Measurements from ENCODE around the gene CLEC11A.

The CLEC11A gene

DNA sequence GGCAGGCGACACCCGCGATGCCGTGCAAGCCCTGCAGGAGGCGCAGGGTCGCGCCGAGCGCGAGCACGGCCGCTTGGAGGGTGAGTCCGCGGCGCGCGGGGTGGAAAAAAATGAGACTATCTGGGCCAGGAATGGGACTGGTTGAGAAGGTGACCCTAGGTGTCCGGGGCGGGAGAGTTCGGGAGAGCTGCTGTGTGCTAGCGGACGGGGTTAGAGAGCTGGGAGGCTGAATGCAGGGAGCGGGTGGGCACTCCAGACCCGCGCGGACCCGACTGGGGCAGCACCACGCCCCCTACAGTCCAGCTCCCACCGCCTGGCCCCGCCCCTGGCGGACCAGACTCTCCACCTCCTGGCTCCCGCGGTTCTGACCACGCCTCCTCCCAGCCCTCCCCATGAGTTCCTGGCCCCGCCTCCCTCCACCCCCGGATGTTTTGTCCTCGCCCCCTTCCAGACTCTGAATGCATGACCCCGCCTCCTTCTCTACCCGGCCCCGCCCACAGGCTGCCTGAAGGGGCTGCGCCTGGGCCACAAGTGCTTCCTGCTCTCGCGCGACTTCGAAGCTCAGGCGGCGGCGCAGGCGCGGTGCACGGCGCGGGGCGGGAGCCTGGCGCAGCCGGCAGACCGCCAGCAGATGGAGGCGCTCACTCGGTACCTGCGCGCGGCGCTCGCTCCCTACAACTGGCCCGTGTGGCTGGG lies 1.5 kb downstream of the CLEC11A start:
- TF ChIP-seq, protein P1, sequence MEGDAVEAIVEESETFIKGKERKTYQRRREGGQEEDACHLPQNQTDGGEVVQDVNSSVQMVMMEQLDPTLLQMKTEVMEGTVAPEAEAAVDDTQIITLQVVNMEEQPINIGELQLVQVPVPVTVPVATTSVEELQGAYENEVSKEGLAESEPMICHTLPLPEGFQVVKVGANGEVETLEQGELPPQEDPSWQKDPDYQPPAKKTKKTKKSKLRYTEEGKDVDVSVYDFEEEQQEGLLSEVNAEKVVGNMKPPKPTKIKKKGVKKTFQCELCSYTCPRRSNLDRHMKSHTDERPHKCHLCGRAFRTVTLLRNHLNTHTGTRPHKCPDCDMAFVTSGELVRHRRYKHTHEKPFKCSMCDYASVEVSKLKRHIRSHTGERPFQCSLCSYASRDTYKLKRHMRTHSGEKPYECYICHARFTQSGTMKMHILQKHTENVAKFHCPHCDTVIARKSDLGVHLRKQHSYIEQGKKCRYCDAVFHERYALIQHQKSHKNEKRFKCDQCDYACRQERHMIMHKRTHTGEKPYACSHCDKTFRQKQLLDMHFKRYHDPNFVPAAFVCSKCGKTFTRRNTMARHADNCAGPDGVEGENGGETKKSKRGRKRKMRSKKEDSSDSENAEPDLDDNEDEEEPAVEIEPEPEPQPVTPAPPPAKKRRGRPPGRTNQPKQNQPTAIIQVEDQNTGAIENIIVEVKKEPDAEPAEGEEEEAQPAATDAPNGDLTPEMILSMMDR (IDR thresholded peaks at IDR 0.05; ENCODE audit: insufficient read depth, missing control alignments): peak; percentile 20
- DNase-seq (ENCODE audit: insufficient read length, low spot score): peak; percentile 97
- FAIRE-seq: no peak

DNA sequence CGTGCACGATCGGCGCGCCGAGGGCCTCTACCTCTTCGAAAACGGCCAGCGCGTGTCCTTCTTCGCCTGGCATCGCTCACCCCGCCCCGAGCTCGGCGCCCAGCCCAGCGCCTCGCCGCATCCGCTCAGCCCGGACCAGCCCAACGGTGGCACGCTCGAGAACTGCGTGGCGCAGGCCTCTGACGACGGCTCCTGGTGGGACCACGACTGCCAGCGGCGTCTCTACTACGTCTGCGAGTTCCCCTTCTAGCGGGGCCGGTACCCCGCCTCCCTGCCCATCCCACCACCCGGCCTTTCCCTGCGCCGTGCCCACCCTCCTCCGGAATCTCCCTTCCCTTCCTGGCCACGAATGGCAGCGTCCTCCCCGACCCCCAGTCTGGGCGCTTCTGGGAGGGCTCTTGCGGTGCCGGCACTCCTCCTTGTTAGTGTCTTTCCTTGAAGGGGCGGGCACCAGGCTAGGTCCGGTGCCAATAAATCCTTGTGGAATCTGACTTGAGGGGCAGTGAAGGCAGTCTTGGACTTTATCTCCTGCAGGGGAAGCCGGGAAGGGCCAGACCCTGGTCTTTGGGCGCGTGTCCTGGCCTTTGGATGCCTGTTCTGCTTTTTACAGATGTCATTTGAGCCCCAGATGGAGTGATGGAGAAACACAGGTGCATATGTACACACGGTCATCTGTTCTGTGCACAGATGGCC lies 2.2 kb downstream of the CLEC11A start:
- FAIRE-seq: no peak
- DNase-seq (ENCODE audit: insufficient read length, low spot score): no peak
- TF ChIP-seq, protein P1 (IDR thresholded peaks at IDR 0.05; ENCODE audit: insufficient read depth, missing control alignments): no peak

DNA sequence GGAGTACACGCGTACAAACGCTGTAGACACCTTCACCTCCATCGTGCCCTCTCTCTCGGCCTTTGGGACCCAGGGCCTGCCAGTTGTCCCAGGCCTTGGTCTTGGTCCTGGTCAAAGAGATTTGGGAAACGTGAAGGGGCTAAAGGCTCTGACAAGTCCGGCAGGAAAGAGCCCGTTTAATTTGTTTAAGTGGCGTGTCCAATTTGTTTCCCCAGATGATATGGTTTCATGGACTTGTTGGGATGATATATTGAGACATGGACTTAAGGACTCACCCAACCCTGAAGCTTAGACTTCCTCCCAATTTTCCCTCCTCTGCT lies 2.7 kb downstream of the CLEC11A start:
- DNase-seq (ENCODE audit: insufficient read length, low spot score): no peak
- no peak for FAIRE-seq
- TF ChIP-seq, protein P1 (IDR thresholded peaks at IDR 0.05; ENCODE audit: insufficient read depth, missing control alignments): no peak

DNA sequence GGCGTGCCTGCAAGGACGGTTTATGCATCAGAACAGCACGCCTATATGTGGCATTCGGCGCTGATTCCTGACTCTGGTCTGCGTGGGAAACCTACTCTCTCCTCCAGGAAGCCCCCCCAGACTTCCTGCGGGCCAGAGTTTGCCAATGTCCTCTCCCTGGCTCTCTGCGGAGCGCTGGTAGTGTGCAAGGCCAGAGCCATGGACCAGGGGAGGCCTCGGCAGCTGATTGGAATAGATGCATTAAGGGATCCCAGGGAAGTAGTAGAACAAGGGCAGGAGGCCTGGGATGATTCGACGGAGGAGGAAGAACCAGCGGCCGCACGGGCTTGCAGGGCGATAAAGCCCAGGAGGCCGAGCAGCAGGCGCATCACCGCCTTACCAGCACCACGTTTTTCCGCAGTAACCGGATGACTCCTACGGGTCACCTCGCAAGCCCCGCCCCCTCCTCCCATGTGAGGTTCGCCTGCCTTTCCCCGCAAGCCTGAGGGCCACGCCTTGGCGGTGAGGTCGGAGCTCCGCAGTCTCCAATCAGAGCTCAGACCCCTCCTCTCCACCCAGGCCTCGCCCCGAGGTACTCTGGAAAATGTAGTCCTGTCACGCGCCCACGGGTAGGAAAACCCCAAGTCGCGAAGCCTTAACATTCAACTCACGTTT lies 5.0 kb downstream of the CLEC11A start:
- FAIRE-seq (no peak), DNase-seq (ENCODE audit: insufficient read length, low spot score) (no peak)
- TF ChIP-seq, protein P1 (IDR thresholded peaks at IDR 0.05; ENCODE audit: insufficient read depth, missing control alignments): no peak

DNA sequence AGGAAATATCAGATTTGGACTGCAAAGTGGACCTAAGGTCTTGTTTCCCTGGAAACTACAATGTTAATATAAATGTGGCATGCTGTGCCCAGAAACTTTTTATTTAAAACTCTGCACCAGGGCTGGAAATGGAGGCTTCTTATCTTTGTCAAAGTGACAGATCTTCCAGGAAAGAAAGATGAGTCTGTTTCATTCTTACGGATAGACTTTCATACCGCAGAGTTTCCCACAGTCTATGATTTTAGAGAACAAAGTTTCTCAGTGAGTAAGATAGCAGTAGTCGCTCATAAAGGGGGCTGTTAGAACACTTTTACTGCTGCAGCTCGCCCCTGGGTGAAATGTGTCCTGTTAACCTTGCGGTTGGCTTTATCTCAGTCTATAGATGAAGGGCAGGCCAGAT lies 6.7 kb downstream of the CLEC11A start:
- no peak for DNase-seq (ENCODE audit: insufficient read length, low spot score)
- FAIRE-seq: no peak
- TF ChIP-seq, protein P1 (IDR thresholded peaks at IDR 0.05; ENCODE audit: insufficient read depth, missing control alignments): no peak

DNA sequence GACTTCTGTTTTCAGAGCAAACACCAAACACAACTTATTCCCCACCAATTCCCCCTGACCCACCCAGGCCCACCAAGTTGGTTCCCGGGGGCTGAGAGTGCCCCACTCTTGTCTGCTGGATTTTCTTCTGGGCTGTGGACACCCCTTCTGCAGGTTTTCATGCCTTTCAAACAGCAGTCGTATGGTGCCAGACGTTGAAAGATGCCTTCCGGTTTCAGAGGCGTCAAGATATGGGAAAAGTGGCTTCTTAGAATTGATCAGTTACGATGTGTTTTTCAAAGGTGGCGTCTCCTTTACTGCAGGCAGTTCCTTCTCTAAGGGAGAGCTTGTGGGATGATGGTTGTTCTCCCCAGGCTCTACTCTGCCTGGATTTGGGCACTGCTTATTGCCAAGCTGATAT lies 12.7 kb downstream of the CLEC11A start:
- TF ChIP-seq, protein P1 (IDR thresholded peaks at IDR 0.05; ENCODE audit: insufficient read depth, missing control alignments): no peak
- DNase-seq (ENCODE audit: insufficient read length, low spot score) (no peak), FAIRE-seq (no peak)

DNA sequence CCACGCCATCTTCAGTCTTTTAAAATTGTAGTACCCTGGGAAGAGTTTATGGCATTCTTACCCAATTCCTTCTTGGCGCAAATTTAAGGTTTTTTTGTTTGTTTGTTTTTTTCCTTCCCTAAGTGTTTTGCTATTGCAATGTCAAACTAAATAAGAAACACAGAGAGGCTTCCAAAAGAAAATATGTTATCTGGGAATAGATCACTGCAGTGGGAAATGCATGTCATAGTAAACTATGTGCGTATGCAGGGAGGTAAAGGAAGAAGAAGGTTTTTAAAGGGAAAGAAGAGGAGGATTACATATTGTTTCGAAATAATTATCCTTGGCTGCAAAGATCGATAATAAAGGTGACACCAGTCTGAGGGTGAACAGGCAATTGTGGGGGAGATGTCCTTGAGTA lies 13.2 kb downstream of the CLEC11A start:
- FAIRE-seq (no peak), DNase-seq (ENCODE audit: insufficient read length, low spot score) (peak; percentile 7)
- TF ChIP-seq, protein P1 (IDR thresholded peaks at IDR 0.05; ENCODE audit: insufficient read depth, missing control alignments): no peak

Data from D721Med (cell line).